ENCODE data around the gene SYT7. TPM values are rescaled to one million over a fixed set of nuclear protein-coding genes. Genes with fewer than 3 reads are reported as not detected.

The SYT7 gene
- total and polyA plus RNA-seq, 5 donors, result 17.4 to 48.3 (median 40.3) TPM

DNA sequence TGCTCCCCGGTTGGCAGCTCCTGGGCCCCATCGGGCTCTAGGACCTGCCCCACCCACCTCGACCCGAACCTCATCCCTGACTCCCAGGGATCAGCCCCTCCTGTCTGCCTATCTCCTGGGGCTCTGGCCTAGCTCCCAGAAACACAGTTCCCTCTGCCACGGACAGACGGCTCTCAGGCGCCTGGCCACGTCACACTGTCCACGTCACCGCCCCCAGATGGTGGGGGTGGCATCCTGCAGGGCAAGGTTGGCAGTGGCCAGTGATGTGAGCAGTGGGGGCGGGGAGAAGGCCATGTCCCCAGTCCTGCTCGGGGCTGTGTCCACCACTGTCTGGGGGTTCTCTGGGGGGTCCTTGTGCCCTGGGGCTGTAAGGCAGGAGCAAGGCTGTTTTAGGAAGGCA is 29.2 kb downstream of the SYT7 start:
- ATAC-seq, result peak; percentile 74 to 75
- Histone ChIP-seq H3K4me1 (ENCODE audit: control insufficient read depth, insufficient read depth, low read length) (no peaks in the 10 kb centered on the region), H3K27ac (ENCODE audit: low read length) (peak overlapping the region; percentile 57), H3K27me3 (ENCODE audit: control insufficient read depth, insufficient read depth) (no peaks in the 10 kb centered on the region), H3K9me3 (ENCODE audit: control insufficient read depth, low read length) (no peaks in the 10 kb centered on the region), H3K4me3 (ENCODE audit: low read length) (no peak overlapping the region)
- DNase-seq, result peak; percentile 78 to 92 (median 90)
- intact Hi-C loops (cut with DNase I), result no loop called here
- WGBS, result 39% methylated on average over 12 of the region's 12 CpGs

DNA sequence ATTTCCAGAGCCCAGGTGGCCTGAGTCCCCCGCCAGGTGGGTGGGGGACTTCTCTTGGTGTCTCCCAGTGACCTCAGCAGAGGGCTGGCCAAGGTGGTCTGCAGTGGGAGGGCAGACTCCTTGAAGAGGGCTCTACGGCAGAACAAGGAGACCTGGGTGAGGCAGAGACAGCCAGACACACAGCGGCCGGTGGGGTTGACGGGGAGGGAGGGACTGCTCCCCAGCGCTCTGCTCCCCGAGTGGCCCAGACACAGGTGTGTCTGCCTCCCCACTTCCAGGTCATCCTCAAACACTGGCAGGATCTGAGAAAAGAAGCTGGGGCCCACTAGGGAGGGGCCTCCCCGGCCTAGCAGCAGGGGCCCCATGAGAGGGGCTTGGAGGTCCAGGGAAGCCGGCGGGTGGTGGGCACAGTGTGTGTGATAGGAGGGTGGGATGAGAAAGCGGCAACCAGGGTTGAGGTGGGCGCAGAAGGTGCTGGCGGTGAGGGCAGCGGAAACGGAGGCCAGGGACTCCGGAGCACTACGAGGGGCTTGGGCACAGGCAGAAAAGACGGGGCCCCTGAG is 30.1 kb downstream of the SYT7 start:
- no peak overlapping the region for H3K4me3 ChIP-seq (ENCODE audit: low read length)
- H3K27me3 ChIP-seq (ENCODE audit: control insufficient read depth, insufficient read depth), result no peaks in the 10 kb centered on the region
- ATAC-seq (no peak), DNase-seq (peak in 1 of 3 donors; percentile 34)
- WGBS, result 92% methylated on average over 18 of the region's 18 CpGs
- intact Hi-C loops (cut with DNase I), result no loop called here
- H3K9me3 ChIP-seq (ENCODE audit: control insufficient read depth, low read length), result no peaks in the 10 kb centered on the region
- H3K4me1 ChIP-seq (ENCODE audit: control insufficient read depth, insufficient read depth, low read length), result no peaks in the 10 kb centered on the region
- no peak overlapping the region for H3K27ac ChIP-seq (ENCODE audit: low read length)

DNA sequence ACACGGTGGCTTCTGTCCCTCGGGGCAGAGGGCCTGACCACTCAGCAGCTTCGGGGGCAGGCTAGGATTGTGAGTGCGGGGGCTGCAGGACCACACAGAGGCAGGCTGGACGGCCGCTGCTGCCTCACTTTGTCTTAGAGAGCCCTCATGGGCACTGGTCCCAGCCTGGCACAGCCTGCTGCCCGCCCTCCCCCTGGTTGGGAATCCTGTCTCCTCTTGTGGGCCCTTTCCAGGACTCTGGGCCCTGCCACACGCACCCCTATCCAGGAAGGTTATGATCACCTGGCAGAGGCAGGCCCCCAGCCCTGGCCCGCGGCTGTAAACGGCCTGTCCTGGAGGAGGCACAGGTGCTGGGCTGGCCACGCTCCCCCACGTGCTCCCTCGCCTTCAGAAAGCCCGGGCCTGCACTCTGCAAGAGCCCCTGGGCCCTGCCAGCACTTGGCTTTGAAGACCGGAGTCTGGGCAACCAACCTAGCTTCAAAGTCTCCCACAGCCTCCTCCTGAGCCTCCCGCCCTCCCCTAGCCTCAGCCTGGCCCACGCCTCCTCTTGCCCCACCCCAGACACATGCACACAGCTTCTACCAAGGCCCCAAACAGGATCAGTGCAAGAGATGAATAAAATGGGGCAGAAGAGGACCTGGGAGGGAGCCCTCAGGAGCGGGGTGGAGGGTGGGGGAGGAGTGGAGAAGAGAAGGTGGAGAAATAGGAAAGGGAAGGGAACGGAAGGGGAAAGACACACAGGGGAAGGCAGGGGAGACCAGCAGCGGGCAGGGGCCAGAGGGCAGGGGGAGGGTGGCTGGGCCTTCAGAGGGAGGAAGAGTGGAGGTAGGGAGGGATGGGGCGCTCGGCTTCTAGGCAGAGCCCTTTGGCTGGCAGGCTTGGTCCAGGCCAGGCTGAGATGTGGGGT is 31.0 kb downstream of the SYT7 start:
- 68% methylated on average over 23 of the region's 23 CpGs for WGBS
- intact Hi-C loops (cut with DNase I), result no loop called here
- Histone ChIP-seq H3K4me1 (ENCODE audit: control insufficient read depth, insufficient read depth, low read length) (no peaks in the 10 kb centered on the region), H3K4me3 (ENCODE audit: low read length) (no peak overlapping the region), H3K9me3 (ENCODE audit: control insufficient read depth, low read length) (no peaks in the 10 kb centered on the region), H3K27me3 (ENCODE audit: control insufficient read depth, insufficient read depth) (no peaks in the 10 kb centered on the region), H3K27ac (ENCODE audit: low read length) (peak overlapping the region; percentile 37)
- DNase-seq (peak in 2 of 3 donors; percentile 72 to 84), ATAC-seq (peak in 1 of 2 donors; percentile 12)

DNA sequence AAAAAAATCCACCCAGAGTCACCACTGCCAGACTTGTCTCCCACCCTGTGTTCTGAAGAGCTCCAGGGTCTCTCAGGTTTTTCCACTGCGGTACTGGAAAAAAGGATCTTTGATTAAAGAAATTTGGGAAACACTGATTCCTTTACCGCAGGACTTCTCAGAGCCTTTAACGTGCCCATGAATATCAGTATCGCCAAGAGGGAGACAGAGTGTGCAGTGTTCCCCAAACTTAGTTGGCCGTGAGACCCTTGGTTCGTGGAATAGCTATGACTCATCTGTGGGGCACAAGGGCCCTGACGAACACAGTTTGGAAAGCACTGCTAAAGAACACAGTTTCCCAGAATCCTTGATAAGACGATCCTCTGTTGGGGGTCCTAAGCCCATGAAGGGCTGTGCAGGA is 31.7 kb downstream of the SYT7 start:
- 63% methylated on average over 8 of the region's 8 CpGs for WGBS
- Histone ChIP-seq H3K27ac (ENCODE audit: low read length) (peak overlapping the region; percentile 37), H3K4me1 (ENCODE audit: control insufficient read depth, insufficient read depth, low read length) (no peaks in the 10 kb centered on the region), H3K4me3 (ENCODE audit: low read length) (no peak overlapping the region), H3K9me3 (ENCODE audit: control insufficient read depth, low read length) (no peaks in the 10 kb centered on the region), H3K27me3 (ENCODE audit: control insufficient read depth, insufficient read depth) (no peaks in the 10 kb centered on the region)
- DNase-seq (no peak), ATAC-seq (no peak)
- intact Hi-C loops (cut with DNase I), result no loop called here

DNA sequence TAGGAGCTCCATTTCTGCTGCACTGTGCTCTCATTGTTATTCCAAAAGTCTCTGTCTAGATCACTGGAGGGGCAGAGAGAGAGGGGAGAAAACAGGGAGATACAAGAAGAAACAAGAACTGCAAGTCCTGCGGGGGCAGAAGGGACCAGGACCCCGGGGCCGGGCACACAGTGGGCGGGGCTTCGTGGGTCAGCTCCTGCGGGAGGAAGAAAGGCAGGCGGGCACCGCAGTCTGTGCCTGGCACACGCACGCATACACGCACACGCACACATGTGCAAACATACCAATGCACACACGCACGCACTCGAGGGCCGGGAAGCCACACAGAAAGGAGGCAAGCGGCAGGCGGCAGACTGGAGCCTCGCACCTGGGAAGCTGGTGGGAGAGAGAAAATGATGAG is 33.6 kb downstream of the SYT7 start:
- H3K4me3 ChIP-seq (ENCODE audit: low read length), result no peak overlapping the region
- H3K27me3 ChIP-seq (ENCODE audit: control insufficient read depth, insufficient read depth), result no peaks in the 10 kb centered on the region
- peaks cover 1% of the 10 kb centered on the region for H3K4me1 ChIP-seq (ENCODE audit: control insufficient read depth, insufficient read depth, low read length)
- no peak overlapping the region for H3K27ac ChIP-seq (ENCODE audit: low read length)
- intact Hi-C loops (cut with DNase I), result no loop called here
- DNase-seq (peak in 1 of 3 donors; percentile 4), ATAC-seq (no peak)
- no peaks in the 10 kb centered on the region for H3K9me3 ChIP-seq (ENCODE audit: control insufficient read depth, low read length)
- WGBS, result 82% methylated on average over 19 of the region's 19 CpGs

DNA sequence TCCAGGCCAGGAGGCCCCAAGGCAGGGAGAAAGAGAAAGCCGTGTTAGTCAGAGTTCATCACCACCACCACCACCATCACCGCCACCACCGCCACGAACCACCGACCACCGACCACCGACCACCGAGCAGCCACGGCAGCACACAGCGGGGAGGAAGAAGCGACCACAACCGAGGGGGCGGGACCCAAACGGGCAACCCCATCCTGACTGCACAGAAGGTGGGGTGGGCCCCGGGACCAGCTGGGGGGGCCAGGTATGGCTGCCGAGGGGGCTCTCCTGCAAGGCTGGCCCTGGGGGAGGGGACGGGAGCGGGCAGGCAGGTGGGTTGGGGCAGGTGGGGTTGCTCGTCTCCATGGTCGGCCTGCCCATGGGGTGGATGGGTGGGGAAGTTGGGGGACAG is 34.2 kb downstream of the SYT7 start:
- intact Hi-C loops (cut with DNase I), result no loop called here
- H3K27me3 ChIP-seq (ENCODE audit: control insufficient read depth, insufficient read depth), result no peaks in the 10 kb centered on the region
- WGBS, result 52% methylated on average over 20 of the region's 20 CpGs
- ATAC-seq, result no peak
- H3K27ac ChIP-seq (ENCODE audit: low read length), result no peak overlapping the region
- peak in 2 of 3 donors; percentile 42 to 59 for DNase-seq
- H3K9me3 ChIP-seq (ENCODE audit: control insufficient read depth, low read length), result no peaks in the 10 kb centered on the region
- H3K4me1 ChIP-seq (ENCODE audit: control insufficient read depth, insufficient read depth, low read length), result peaks cover 6% of the 10 kb centered on the region
- H3K4me3 ChIP-seq (ENCODE audit: low read length), result no peak overlapping the region

DNA sequence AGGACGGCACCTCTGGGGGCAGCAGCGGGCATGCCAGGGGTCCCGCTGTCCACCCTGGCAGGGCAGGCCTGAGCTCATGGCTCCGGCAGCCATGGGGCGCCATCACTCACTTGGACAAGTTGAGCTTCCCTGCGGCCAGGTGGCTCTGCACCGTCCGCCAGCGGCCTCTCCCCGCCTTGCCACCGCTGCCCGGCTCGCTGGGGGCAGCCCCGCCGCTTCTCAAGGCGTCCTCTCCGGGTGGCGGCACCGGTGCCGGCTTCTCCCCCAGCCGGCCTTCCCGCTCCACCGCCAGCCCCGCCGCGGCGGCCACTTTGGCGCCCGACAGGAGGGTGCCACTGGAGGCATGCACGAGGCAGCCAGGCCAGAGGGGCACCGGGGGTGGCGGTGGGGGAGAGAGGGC is 35.0 kb downstream of the SYT7 start:
- 94% methylated on average over 32 of the region's 32 CpGs for WGBS
- DNase-seq, result peak; percentile 8 to 60 (median 46)
- Histone ChIP-seq H3K27ac (ENCODE audit: low read length) (no peak overlapping the region), H3K27me3 (ENCODE audit: control insufficient read depth, insufficient read depth) (no peaks in the 10 kb centered on the region), H3K4me3 (ENCODE audit: low read length) (no peak overlapping the region), H3K4me1 (ENCODE audit: control insufficient read depth, insufficient read depth, low read length) (peaks cover 7% of the 10 kb centered on the region), H3K9me3 (ENCODE audit: control insufficient read depth, low read length) (no peaks in the 10 kb centered on the region)
- no peak for ATAC-seq
- intact Hi-C loops (cut with DNase I), result no loop called here

DNA sequence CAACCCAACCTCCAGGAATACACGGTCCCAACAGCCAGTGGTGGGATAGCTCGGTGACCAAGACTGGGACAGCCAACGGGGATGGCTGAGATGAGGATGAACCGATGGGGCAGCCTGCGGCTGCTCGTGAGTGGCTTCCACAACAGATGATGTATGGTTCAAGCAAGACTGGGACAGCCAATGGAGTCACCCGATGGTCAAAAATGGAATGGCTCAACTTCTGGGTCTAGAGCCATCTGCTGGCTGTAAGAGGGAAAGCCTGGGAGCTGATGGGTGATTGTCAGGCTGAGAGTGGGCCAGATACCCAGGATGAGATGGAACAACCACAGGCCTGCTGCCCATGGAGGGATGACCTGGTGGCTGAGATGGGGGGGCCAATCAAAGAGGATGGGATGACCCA is 35.5 kb downstream of the SYT7 start:
- DNase-seq, result peak in 1 of 3 donors; percentile 18
- Histone ChIP-seq H3K4me1 (ENCODE audit: control insufficient read depth, insufficient read depth, low read length) (peaks cover 8% of the 10 kb centered on the region), H3K27me3 (ENCODE audit: control insufficient read depth, insufficient read depth) (no peaks in the 10 kb centered on the region), H3K27ac (ENCODE audit: low read length) (no peak overlapping the region), H3K4me3 (ENCODE audit: low read length) (no peak overlapping the region), H3K9me3 (ENCODE audit: control insufficient read depth, low read length) (no peaks in the 10 kb centered on the region)
- 97% methylated on average over 7 of the region's 7 CpGs for WGBS
- no peak for ATAC-seq
- intact Hi-C loops (cut with DNase I), result no loop called here

DNA sequence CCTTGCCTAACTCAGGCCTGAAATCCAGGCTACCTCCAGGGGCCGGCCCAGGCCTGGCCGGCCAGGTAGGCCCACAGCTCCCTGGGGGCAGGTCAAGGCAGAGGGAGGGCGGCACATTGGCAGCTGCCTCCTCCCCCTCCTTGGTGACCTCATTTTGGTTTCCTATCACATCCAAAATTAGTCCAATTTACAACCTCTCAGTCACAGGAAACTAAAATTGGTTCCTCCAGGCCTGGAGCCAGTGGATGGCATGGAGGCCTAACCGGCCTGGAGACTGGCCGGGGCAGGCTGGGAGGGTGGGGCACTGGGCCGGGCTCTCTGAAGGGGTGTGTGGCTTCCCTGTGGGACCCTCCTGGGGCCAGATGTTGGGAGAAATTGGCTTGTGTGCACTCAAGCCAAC is 36.4 kb downstream of the SYT7 start:
- DNase-seq (peak in 1 of 3 donors; percentile 3), ATAC-seq (no peak)
- peaks cover 8% of the 10 kb centered on the region for H3K4me1 ChIP-seq (ENCODE audit: control insufficient read depth, insufficient read depth, low read length)
- intact Hi-C loops (cut with DNase I), result no loop called here
- H3K9me3 ChIP-seq (ENCODE audit: control insufficient read depth, low read length), result no peaks in the 10 kb centered on the region
- H3K4me3 ChIP-seq (ENCODE audit: low read length), result no peak overlapping the region
- H3K27ac ChIP-seq (ENCODE audit: low read length), result no peak overlapping the region
- WGBS, result 87% methylated on average over 6 of the region's 6 CpGs
- H3K27me3 ChIP-seq (ENCODE audit: control insufficient read depth, insufficient read depth), result no peaks in the 10 kb centered on the region

DNA sequence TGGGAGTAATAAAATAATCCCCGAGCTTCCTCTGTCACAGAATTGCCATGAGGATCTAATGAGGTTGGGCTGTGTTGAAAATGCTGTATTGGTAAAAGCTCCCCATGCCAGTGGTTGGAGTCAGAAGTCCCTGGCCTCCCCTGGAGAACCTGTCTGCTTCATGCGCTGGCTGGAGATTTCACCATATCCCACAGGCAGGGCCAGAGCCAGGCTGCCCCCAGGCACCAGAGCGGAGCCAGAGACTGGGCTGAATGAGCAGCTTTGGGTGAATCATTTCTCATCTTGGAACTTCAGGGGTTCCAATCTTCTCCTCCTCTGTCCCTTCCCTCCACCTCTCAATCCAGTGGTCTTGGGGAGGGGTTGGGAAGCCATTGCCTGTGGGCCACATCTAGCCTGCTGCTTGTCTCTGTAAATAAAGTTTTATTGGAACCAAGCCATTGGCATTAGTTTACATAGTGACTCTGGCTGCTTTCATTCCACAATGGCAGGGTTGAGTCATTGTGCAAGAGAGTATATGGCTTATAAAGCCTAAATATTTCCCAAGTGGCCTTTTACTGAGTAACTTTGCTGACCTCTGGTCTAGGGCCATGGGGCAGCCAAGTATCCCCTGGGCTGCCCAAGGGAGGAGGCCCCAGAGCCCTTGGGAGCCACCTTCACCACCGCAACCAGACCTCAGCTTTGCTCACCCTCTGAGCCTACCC is 37.1 kb downstream of the SYT7 start:
- no peak for DNase-seq
- Histone ChIP-seq H3K4me3 (ENCODE audit: low read length) (no peak overlapping the region), H3K4me1 (ENCODE audit: control insufficient read depth, insufficient read depth, low read length) (peaks cover 8% of the 10 kb centered on the region), H3K27ac (ENCODE audit: low read length) (no peak overlapping the region), H3K27me3 (ENCODE audit: control insufficient read depth, insufficient read depth) (no peaks in the 10 kb centered on the region), H3K9me3 (ENCODE audit: control insufficient read depth, low read length) (no peaks in the 10 kb centered on the region)
- no peak for ATAC-seq
- intact Hi-C loops (cut with DNase I), result no loop called here
- 95% methylated on average over 4 of the region's 4 CpGs for WGBS

DNA sequence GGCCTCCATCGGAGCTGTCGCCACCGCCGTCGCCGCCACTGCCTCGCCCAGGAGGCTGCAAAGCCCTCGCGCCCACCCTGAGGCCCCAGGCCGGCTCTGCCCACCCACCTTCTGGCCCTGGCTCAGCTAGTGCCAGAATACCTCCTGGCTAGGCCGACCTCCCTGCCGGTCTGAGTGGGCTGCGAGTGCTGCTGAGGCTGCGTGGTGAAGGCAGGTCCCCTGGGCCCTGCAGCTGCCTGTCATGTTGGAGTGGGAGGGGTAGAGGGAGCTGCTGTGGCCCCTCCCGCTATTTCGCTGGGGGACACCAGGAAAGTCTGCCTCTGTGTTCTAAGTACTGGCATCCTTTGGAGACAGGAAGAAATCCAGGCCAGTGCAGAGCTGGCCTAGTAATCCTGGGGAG is 38.2 kb downstream of the SYT7 start:
- Histone ChIP-seq H3K27ac (ENCODE audit: low read length) (no peak overlapping the region), H3K4me1 (ENCODE audit: control insufficient read depth, insufficient read depth, low read length) (peaks cover 8% of the 10 kb centered on the region), H3K27me3 (ENCODE audit: control insufficient read depth, insufficient read depth) (no peaks in the 10 kb centered on the region), H3K9me3 (ENCODE audit: control insufficient read depth, low read length) (no peaks in the 10 kb centered on the region), H3K4me3 (ENCODE audit: low read length) (no peak overlapping the region)
- ATAC-seq (no peak), DNase-seq (no peak)
- intact Hi-C loops (cut with DNase I), result no loop called here
- 80% methylated on average over 16 of the region's 16 CpGs for WGBS

Data from right cardiac atrium (tissue), 5 donors.